NCI-H446 (cell line): ENCODE data around the gene SLC35F3.
"Not testable (repeated sequence)": the region's sequence is repeated elsewhere in the genome, so short reads cannot be mapped to it uniquely, and the experiment has no call there.

ENCODE experiments used
- DNase-seq, 2 experiments: peaks; one replicate each; lab custom pipeline; 2025; lab: John Stamatoyannopoulos, UW

Gene SLC35F3

GRCh38 chr1:234106032-234106431 lies 201.6 kb downstream of the SLC35F3 start:
- DNase-seq: no peak

- no peak for DNase-seq
Measured at GRCh38 chr1:234107416-234108021, 203.0 kb downstream of the SLC35F3 start.

- no peak for DNase-seq
Measured at GRCh38 chr1:234108921-234109320, 204.4 kb downstream of the SLC35F3 start.

GRCh38 chr1:234109840-234110239 lies 205.4 kb downstream of the SLC35F3 start:
- no peak for DNase-seq

GRCh38 chr1:234111458-234112142 lies 207.1 kb downstream of the SLC35F3 start:
- peak in 1 of 2 experiments; percentile 41 for DNase-seq

GRCh38 chr1:234114648-234115307 lies 210.3 kb downstream of the SLC35F3 start:
- peak; percentile 60 to 79 for DNase-seq

GRCh38 chr1:234118911-234119310 lies 214.4 kb downstream of the SLC35F3 start:
- peak in 1 of 2 experiments; percentile 15 for DNase-seq

GRCh38 chr1:234119431-234119830 lies 215.0 kb downstream of the SLC35F3 start:
- DNase-seq: no peak

- peak in 1 of 2 experiments; percentile 43 for DNase-seq
Measured at GRCh38 chr1:234120327-234120944, 216.0 kb downstream of the SLC35F3 start.

- not testable (repeated sequence) for DNase-seq
Measured at GRCh38 chr1:234121659-234122058, 217.2 kb downstream of the SLC35F3 start.

- DNase-seq: not testable (repeated sequence)
Measured at GRCh38 chr1:234122571-234122970, 218.1 kb downstream of the SLC35F3 start.

GRCh38 chr1:234123867-234124266 lies 219.4 kb downstream of the SLC35F3 start:
- peak in 1 of 2 experiments; percentile 6 for DNase-seq

- DNase-seq: no peak
Measured at GRCh38 chr1:234125283-234125682, 220.8 kb downstream of the SLC35F3 start.

GRCh38 chr1:234125714-234126113 lies 221.2 kb downstream of the SLC35F3 start:
- no peak for DNase-seq

- no peak for DNase-seq
Measured at GRCh38 chr1:234127026-234127671, 222.7 kb downstream of the SLC35F3 start.

GRCh38 chr1:234132795-234133194 lies 228.3 kb downstream of the SLC35F3 start:
- DNase-seq: no peak

GRCh38 chr1:234134878-234135277 lies 230.4 kb downstream of the SLC35F3 start:
- DNase-seq: no peak

- DNase-seq: no peak
Measured at GRCh38 chr1:234135501-234135900, 231.0 kb downstream of the SLC35F3 start.

GRCh38 chr1:234136073-234136472 lies 231.6 kb downstream of the SLC35F3 start:
- DNase-seq: no peak

GRCh38 chr1:234139966-234140365 lies 235.5 kb downstream of the SLC35F3 start:
- DNase-seq: no peak

- DNase-seq: no peak
Measured at GRCh38 chr1:234140388-234140787, 235.9 kb downstream of the SLC35F3 start.

GRCh38 chr1:234141006-234141405 lies 236.5 kb downstream of the SLC35F3 start:
- no peak for DNase-seq
